IMR-90 (cell line): ENCODE results near the gene S100A16. TPM values are rescaled to one million over a fixed set of nuclear protein-coding genes. Genes with fewer than 3 reads are reported as not detected.

Experiments
- ATAC-seq: fragments of 200-7000 bp; cut with Tn5 transposase; 2 replicates; pipeline ENCODE4 v1.9.1; 2020; ENCODE audit warnings: low read depth, mild to moderate bottlenecking, moderate library complexity
- BruUV-seq: library from RNA; stranded (reverse); fragments of 400-500 nt; replicated peaks from 2 replicates; lab custom pipeline; 2021; lab: Mats Ljungman, UMichigan
- CTCF ChIA-PET: fragments of 300-600 bp; formaldehyde crosslinking; extraction: SDS; loops from one replicate; lab custom pipeline; 2021; ENCODE audit warnings: antibody characterized with exemption; lab: Yijun Ruan, JAX
- POLR2A ChIA-PET: fragments of 300-600 bp; sonication (Branson Sonifier 250); formaldehyde crosslinking; loops from one replicate; lab custom pipeline; 2022; ENCODE audit warnings: antibody characterized with exemption; ENCODE audit not compliant: unreplicated experiment; lab: Charles Lee
- DNase-seq: peaks from one replicate; pipeline ENCODE4 v3.0.0; 2013
- H2AFZ ChIP-seq: replicated peaks from 2 replicates; pipeline ENCODE3; 2013; ENCODE audit warnings: low read length, mild to moderate bottlenecking; ENCODE audit not compliant: poor library complexity
- H2AK5ac ChIP-seq: 2 replicates; pipeline ENCODE4 v1.6.1; 2013; ENCODE audit warnings: low read depth, low read length, inconsistent platforms
- H2AK9ac ChIP-seq: replicated peaks from 2 replicates; pipeline ENCODE3; 2013; ENCODE audit warnings: mild to moderate bottlenecking, low read depth, low read length, moderate library complexity; ENCODE audit not compliant: poor library complexity
- H2BK120ac ChIP-seq: 2 replicates; pipeline ENCODE4 v1.6.1; 2013; ENCODE audit warnings: low read depth, low read length, inconsistent platforms
- H2BK15ac ChIP-seq: 3 replicates; pipeline ENCODE4 v1.6.1; 2013; ENCODE audit warnings: low read depth, low read length, inconsistent platforms
- H2BK20ac ChIP-seq: 2 replicates; pipeline ENCODE4 v1.6.1; 2013; ENCODE audit warnings: low read depth, mild to moderate bottlenecking, inconsistent platforms, low read length, moderate library complexity
- H2BK5ac ChIP-seq: 2 replicates; pipeline ENCODE4 v1.6.1; 2013; ENCODE audit warnings: mild to moderate bottlenecking, low read depth, low read length, inconsistent platforms; ENCODE audit not compliant: poor library complexity, severe bottlenecking
- H3K14ac ChIP-seq: replicated peaks from 2 replicates; pipeline ENCODE4 v1.6.1; 2013; ENCODE audit warnings: low read depth, low read length, inconsistent platforms
- H3K18ac ChIP-seq: 2 replicates; pipeline ENCODE4 v1.6.1; 2013; ENCODE audit warnings: low read depth, low read length, control low read depth
- H3K23ac ChIP-seq: 2 replicates; pipeline ENCODE4 v1.6.1; 2013; ENCODE audit warnings: low read depth, low read length, inconsistent platforms
- H3K27ac ChIP-seq: 2 replicates; pipeline ENCODE4 v1.5.1; 2013; ENCODE audit warnings: mild to moderate bottlenecking, control low read depth, low read length; ENCODE audit not compliant: insufficient read depth
- H3K27me3 ChIP-seq: 2 replicates; pipeline ENCODE4 v1.6.1; 2013; ENCODE audit warnings: low read length; ENCODE audit not compliant: control insufficient read depth, insufficient read depth
- H3K36me3 ChIP-seq: 2 replicates; pipeline ENCODE4 v1.6.1; 2013; ENCODE audit warnings: low read length, mixed read lengths; ENCODE audit not compliant: control insufficient read depth, insufficient read depth
- H3K4ac ChIP-seq: 2 replicates; pipeline ENCODE4 v1.6.1; 2013; ENCODE audit warnings: low read depth, low read length, inconsistent platforms
- H3K4me1 ChIP-seq: 2 replicates; pipeline ENCODE4 v1.6.1; 2013; ENCODE audit warnings: low read length, mixed read lengths; ENCODE audit not compliant: control insufficient read depth, insufficient read depth
- H3K4me2 ChIP-seq: 2 replicates; pipeline ENCODE4 v1.6.1; 2013; ENCODE audit warnings: low read depth, mild to moderate bottlenecking, control low read depth, low read length, moderate library complexity
- H3K4me3 ChIP-seq: 2 replicates; pipeline ENCODE4 v1.5.1; 2013; ENCODE audit warnings: low read depth, mild to moderate bottlenecking, control low read depth, low read length, moderate library complexity; ENCODE audit not compliant: insufficient read depth
- H3K56ac ChIP-seq: 2 replicates; pipeline ENCODE4 v1.6.1; 2013; ENCODE audit warnings: low read length, inconsistent platforms; ENCODE audit not compliant: insufficient read depth; ENCODE audit errors: extremely low read depth
- H3K79me1 ChIP-seq, 2 experiments: 2 replicates each; pipeline ENCODE4 v1.6.1; 2013; ENCODE audit warnings: low read length in 2 of 2, inconsistent platforms in 1 of 2, low read depth in 1 of 2
- H3K9ac ChIP-seq: 2 replicates; pipeline ENCODE4 v1.6.1; 2013; ENCODE audit warnings: low read depth, low read length, control low read depth
- H3K9me1 ChIP-seq: 2 replicates; pipeline ENCODE4 v1.6.1; 2013; ENCODE audit warnings: low read length, inconsistent platforms; ENCODE audit not compliant: insufficient read depth
- H3K9me3 ChIP-seq: 2 replicates; pipeline ENCODE4 v1.6.1; 2013; ENCODE audit warnings: low read length; ENCODE audit not compliant: control insufficient read depth, insufficient read depth
- H4K20me1 ChIP-seq: 2 replicates; pipeline ENCODE4 v1.6.1; 2013; ENCODE audit warnings: low read length, inconsistent platforms; ENCODE audit not compliant: insufficient read depth
- H4K5ac ChIP-seq: 2 replicates; pipeline ENCODE4 v1.6.1; 2013; ENCODE audit warnings: mild to moderate bottlenecking, low read depth, low read length, control low read depth
- H4K8ac ChIP-seq, 2 experiments: 2 replicates each; pipeline ENCODE4 v1.6.1; 2013; ENCODE audit warnings: low read depth in 2 of 2, low read length in 2 of 2, control low read depth in 1 of 2, inconsistent platforms in 1 of 2
- H4K91ac ChIP-seq: 2 replicates; pipeline ENCODE4 v1.6.1; 2013; ENCODE audit warnings: low read depth, low read length, inconsistent platforms; ENCODE audit not compliant: insufficient read depth
- BHLHE40 ChIP-seq: fragments of 150-350 bp; IDR thresholded peaks from 2 replicates; pipeline ENCODE4 v1.6.1; 2016; ENCODE audit warnings: mild to moderate bottlenecking, low read depth, low read length
- CEBPB ChIP-seq: IDR thresholded peaks from 2 replicates; pipeline ENCODE4 v1.6.1; 2012; ENCODE audit warnings: low read depth, low read length, improper control_type of control experiment
- CHD1 ChIP-seq: IDR thresholded peaks from 2 replicates; pipeline ENCODE4 v1.6.1; 2012; ENCODE audit warnings: low read depth, low read length, improper control_type of control experiment
- FOS ChIP-seq: fragments of 150-350 bp; IDR thresholded peaks from 2 replicates; pipeline ENCODE4 v1.6.1; 2016; ENCODE audit warnings: low read depth, low read length
- MAFK ChIP-seq: IDR thresholded peaks from 2 replicates; pipeline ENCODE4 v1.6.1; 2012; ENCODE audit warnings: low read depth, low read length, improper control_type of control experiment
- MAZ ChIP-seq: IDR thresholded peaks from 2 replicates; pipeline ENCODE4 v1.6.1; 2012; ENCODE audit warnings: low read depth, mild to moderate bottlenecking, low read length, improper control_type of control experiment, moderate library complexity, borderline replicate concordance
- MXI1 ChIP-seq: IDR thresholded peaks from 2 replicates; pipeline ENCODE4 v1.6.1; 2012; ENCODE audit warnings: low read depth, mild to moderate bottlenecking, low read length, moderate library complexity, borderline replicate concordance
- NFE2L2 ChIP-seq: fragments of 150-350 bp; IDR thresholded peaks from 2 replicates; pipeline ENCODE4 v1.6.1; 2016; ENCODE audit warnings: low read depth, mild to moderate bottlenecking, low read length
- POLR2A ChIP-seq: IDR thresholded peaks from 2 replicates; pipeline ENCODE4 v1.6.1; 2012; ENCODE audit warnings: mild to moderate bottlenecking, low read depth, low read length
- RAD21 ChIP-seq: IDR thresholded peaks from 2 replicates; pipeline ENCODE4 v1.6.1; 2012; ENCODE audit warnings: low read length, improper control_type of control experiment
- RCOR1 ChIP-seq: IDR thresholded peaks from 2 replicates; pipeline ENCODE4 v1.6.1; 2012; ENCODE audit warnings: mild to moderate bottlenecking, low read length, improper control_type of control experiment; ENCODE audit not compliant: insufficient replicate concordance
- RFX5 ChIP-seq: IDR thresholded peaks from 2 replicates; pipeline ENCODE4 v1.8.0; 2012; ENCODE audit warnings: low read depth, mild to moderate bottlenecking, low read length, moderate library complexity
- SMC3 ChIP-seq: fragments of 150-350 bp; IDR thresholded peaks from 2 replicates; pipeline ENCODE4 v1.6.1; 2016; ENCODE audit warnings: low read depth, mild to moderate bottlenecking, antibody characterized with exemption, low read length, moderate library complexity
- WGBS, 2 experiments: methylation state at CpG; one replicate each; pipeline versions ENCODE4 v1.1.5 to v1.1.7; 2013; ENCODE audit warnings: missing lambda C conversion rate in 2 of 2; ENCODE audit not compliant: insufficient read length in 1 of 2; ENCODE audit errors: extremely low coverage in 2 of 2; 5-methylcytosine and 5-hydroxymethylcytosine counted together
- dilution Hi-C: fragments of 300-500 bp; cut with HindIII; formaldehyde crosslinking; loops from one replicate; pipeline ENCODE4 v1.14.3; 2018; ENCODE audit warnings: low sequenced_read_pairs; ENCODE audit not compliant: unreplicated experiment
- in situ Hi-C: fragments of 300-500 bp; cut with MboI; formaldehyde crosslinking; loops from 3 replicates; pipeline ENCODE4 v1.14.3; 2019; ENCODE audit warnings: low sequenced_read_pairs, inconsistent platforms, mixed read lengths
- intact Hi-C: fragments of 100-400 bp; cut with micrococcal nuclease; formaldehyde crosslinking; loops from 2 replicates; pipeline ENCODE4 v1.10.0; 2022
- polyA plus RNA-seq, 3 experiments: library from polyadenylated mRNA; depleted of rRNA; stranded (reverse); fragments of >200 nt; gene quantifications; 2 replicates each; pipeline ENCODE4 v1.2.3, GENCODE V29; 2012; ENCODE audit warnings: low replicate concordance in 1 of 3
- total RNA-seq: library from RNA; depleted of rRNA; stranded (reverse); fragments of >200 nt; gene quantifications from 2 replicates; pipeline ENCODE4 v1.2.3, GENCODE V29; 2012
- TF ChIP-seq, protein P1 (sequence below): fragments of 150-350 bp; IDR thresholded peaks from 2 replicates; pipeline ENCODE4 v1.6.1; 2017; ENCODE audit warnings: mild to moderate bottlenecking, antibody characterized with exemption, low read length, low read depth
- TF ChIP-seq, protein P2 (sequence below): conservative IDR thresholded peaks from 2 replicates; pipeline ENCODE4 v1.5.1; 2012; ENCODE audit warnings: mild to moderate bottlenecking, low read depth, low read length, improper control_type of control experiment

S100A16 gene
- total and polyA plus RNA-seq, 2 of the 4 experiments (the other 2 are of a cell fraction) = 201 to 515 TPM

DNA sequence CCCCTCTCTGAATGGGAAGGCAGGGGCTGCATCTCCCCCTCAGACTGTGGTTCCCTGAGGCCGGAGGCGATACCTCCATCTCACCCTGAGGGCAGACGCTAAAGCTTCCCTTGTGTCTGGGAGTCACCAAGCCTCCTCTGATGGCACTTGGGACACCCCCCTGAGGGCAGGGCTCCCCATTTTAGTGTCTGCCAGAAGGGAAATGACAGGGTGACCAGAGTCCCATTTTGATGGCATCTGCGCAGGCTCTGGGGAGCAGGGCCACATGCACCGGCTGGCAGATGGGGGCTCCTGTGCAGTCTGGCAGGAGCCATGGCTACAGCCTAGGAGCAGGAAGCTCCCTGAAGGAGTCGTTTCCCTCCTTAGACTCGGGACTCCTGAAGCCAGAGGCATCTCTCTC is 48.9 kb downstream of the S100A16 start:
- in situ Hi-C loops = loop anchor here (10.0 kb wide), 1 partner anchor 49 kb away; no protein-coding TSS in a partner anchor
- no peak for ATAC-seq
- peaks cover 4 to 48% of the 10 kb centered on the region in 2 experiments; a peak in 3 of 4 replicates for H3K79me1 ChIP-seq
- no peak overlapping the region for H3K23ac ChIP-seq
- peak overlapping the region; percentile 66 for H4K91ac ChIP-seq
- H4K20me1 ChIP-seq = no peaks in the 10 kb centered on the region
- peak overlapping the region; percentile 94 for H2AK5ac ChIP-seq
- intact Hi-C loops = no loop called here
- peak overlapping the region; percentile 51 for H2BK20ac ChIP-seq
- no peaks in the 10 kb centered on the region for H3K36me3 ChIP-seq
- H3K27me3 ChIP-seq = no peaks in the 10 kb centered on the region
- H3K4me2 ChIP-seq = no peak overlapping the region
- WGBS, 2 experiments = no CpG with 5 or more reads among the region's 7 CpGs
- dilution Hi-C loops = no loop called here
- no peak overlapping the region for H3K9ac ChIP-seq
- peak overlapping the region; percentile 51; the same call in 1 of the 2 replicates for H4K5ac ChIP-seq
- H3K4ac ChIP-seq = peak overlapping the region; percentile 65
- H2BK120ac ChIP-seq = peak overlapping the region; percentile 87
- H2BK5ac ChIP-seq = peak overlapping the region; percentile 4
- H3K56ac ChIP-seq = no peak overlapping the region
- H3K14ac ChIP-seq = peak overlapping the region; percentile 34
- peaks cover 31% of the 10 kb centered on the region for H3K4me1 ChIP-seq
- ChIA-PET POLR2A (interaction anchor here (0.6 to 0.7 kb wide), 2 partner anchors 25 to 44 kb away, joined by 5 to 17 read pairs; no protein-coding TSS in a partner anchor), CTCF (no interaction called here)
- H2AFZ ChIP-seq = peak overlapping the region; percentile 36
- TF ChIP-seq POLR2A (no peak), MAZ (no peak), CHD1 (no peak), MAFK (no peak), BHLHE40 (no peak), SMC3 (no peak), FOS (no peak), NFE2L2 (no peak), CEBPB (no peak), MXI1 (no peak), RCOR1 (no peak), RAD21 (no peak), RFX5 (no peak)
- TF ChIP-seq, protein P1, sequence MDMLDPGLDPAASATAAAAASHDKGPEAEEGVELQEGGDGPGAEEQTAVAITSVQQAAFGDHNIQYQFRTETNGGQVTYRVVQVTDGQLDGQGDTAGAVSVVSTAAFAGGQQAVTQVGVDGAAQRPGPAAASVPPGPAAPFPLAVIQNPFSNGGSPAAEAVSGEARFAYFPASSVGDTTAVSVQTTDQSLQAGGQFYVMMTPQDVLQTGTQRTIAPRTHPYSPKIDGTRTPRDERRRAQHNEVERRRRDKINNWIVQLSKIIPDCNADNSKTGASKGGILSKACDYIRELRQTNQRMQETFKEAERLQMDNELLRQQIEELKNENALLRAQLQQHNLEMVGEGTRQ = no peak
- TF ChIP-seq, protein P2, sequence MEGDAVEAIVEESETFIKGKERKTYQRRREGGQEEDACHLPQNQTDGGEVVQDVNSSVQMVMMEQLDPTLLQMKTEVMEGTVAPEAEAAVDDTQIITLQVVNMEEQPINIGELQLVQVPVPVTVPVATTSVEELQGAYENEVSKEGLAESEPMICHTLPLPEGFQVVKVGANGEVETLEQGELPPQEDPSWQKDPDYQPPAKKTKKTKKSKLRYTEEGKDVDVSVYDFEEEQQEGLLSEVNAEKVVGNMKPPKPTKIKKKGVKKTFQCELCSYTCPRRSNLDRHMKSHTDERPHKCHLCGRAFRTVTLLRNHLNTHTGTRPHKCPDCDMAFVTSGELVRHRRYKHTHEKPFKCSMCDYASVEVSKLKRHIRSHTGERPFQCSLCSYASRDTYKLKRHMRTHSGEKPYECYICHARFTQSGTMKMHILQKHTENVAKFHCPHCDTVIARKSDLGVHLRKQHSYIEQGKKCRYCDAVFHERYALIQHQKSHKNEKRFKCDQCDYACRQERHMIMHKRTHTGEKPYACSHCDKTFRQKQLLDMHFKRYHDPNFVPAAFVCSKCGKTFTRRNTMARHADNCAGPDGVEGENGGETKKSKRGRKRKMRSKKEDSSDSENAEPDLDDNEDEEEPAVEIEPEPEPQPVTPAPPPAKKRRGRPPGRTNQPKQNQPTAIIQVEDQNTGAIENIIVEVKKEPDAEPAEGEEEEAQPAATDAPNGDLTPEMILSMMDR = no peak
- BruUV-seq = no TSS peak
- H3K27ac ChIP-seq = no peak overlapping the region; the same call in 1 of the 2 replicates
- H3K4me3 ChIP-seq = no peak overlapping the region
- H3K9me3 ChIP-seq = no peaks in the 10 kb centered on the region
- peaks cover 28% of the 10 kb centered on the region for H3K9me1 ChIP-seq
- no peak for DNase-seq
- peak overlapping the region; percentile 48 for H2AK9ac ChIP-seq
- peak overlapping the region; percentile 33; the same call in 1 of the 2 replicates for H3K18ac ChIP-seq
- H4K8ac ChIP-seq = peak overlapping the region in 1 of 2 experiments; percentile 45; a peak in 1 of 4 replicates
- H2BK15ac ChIP-seq = peak overlapping the region; percentile 62; the same call in 2 of the 3 replicates
